K562 (cell line): ENCODE measurements around the gene PEDS1. TPM values are rescaled to one million over a fixed set of nuclear protein-coding genes. Genes with fewer than 3 reads are reported as not detected.

ENCODE experiments used
- ARNT ChIP-seq, 2 experiments: fragments of 450-650 bp; IDR thresholded peaks; 2 replicates each; pipeline ENCODE4 v1.6.1; 2016; ENCODE audit warnings: mild to moderate bottlenecking in 1 of 2
- CCAR2 ChIP-seq: fragments of 200-400 bp; formaldehyde crosslinking; IDR thresholded peaks from 2 replicates; pipeline ENCODE4 v1.6.1; 2017; ENCODE audit warnings: mild to moderate bottlenecking, low read depth, low read length
- ETS1 ChIP-seq: conservative IDR thresholded peaks from 2 replicates; pipeline ENCODE4 v1.6.1; 2011; ENCODE audit warnings: low read depth, mild to moderate bottlenecking, low read length; ENCODE audit not compliant: control insufficient read depth
- FOSL1 ChIP-seq: fragments of 200-800 bp; sonication (Bioruptor generic); conservative IDR thresholded peaks from 2 replicates; pipeline ENCODE4 v1.6.1; 2016; ENCODE audit warnings: missing genetic modification characterization, missing compliant biosample characterization
- GATA2 ChIP-seq: sonication (generic); formaldehyde crosslinking; IDR thresholded peaks from 2 replicates; pipeline ENCODE4 v1.4.0; 2020; ENCODE audit warnings: mild to moderate bottlenecking, missing genetic modification reagents
- HDAC3 ChIP-seq: fragments of 450-650 bp; IDR thresholded peaks from 2 replicates; pipeline ENCODE4 v1.6.1; 2018; ENCODE audit warnings: borderline replicate concordance, mild to moderate bottlenecking, moderate library complexity; ENCODE audit not compliant: partially characterized antibody
- HMG20A ChIP-seq: fragments of 450-650 bp; formaldehyde crosslinking; conservative IDR thresholded peaks from 2 replicates; pipeline ENCODE4 v1.4.0; 2020; ENCODE audit warnings: mild to moderate bottlenecking, mixed read lengths
- KDM2B ChIP-seq: fragments of 250-450 bp; sonication (Bioruptor Pico); IDR thresholded peaks from 2 replicates; pipeline ENCODE4 v1.8.0; 2021; ENCODE audit warnings: mild to moderate bottlenecking, moderate library complexity
- NCOA1 ChIP-seq: fragments of 450-650 bp; IDR thresholded peaks from 2 replicates; pipeline ENCODE4 v1.6.1; 2016; ENCODE audit warnings: low read depth
- PTRF ChIP-seq: fragments of 450-650 bp; IDR thresholded peaks from 2 replicates; pipeline ENCODE4 v1.6.1; 2016; ENCODE audit warnings: mild to moderate bottlenecking, missing genetic modification characterization, missing compliant biosample characterization
- SAFB ChIP-seq: fragments of 200-400 bp; formaldehyde crosslinking; IDR thresholded peaks from 2 replicates; pipeline ENCODE4 v1.6.1; 2017; ENCODE audit warnings: low read depth, low read length, borderline replicate concordance
- SP2 ChIP-seq: IDR thresholded peaks from 2 replicates; pipeline ENCODE4 v1.6.1; 2011; ENCODE audit warnings: mild to moderate bottlenecking, low read depth, low read length, moderate library complexity; ENCODE audit not compliant: poor library complexity, severe bottlenecking; ENCODE audit errors: extremely low read depth
- THRA ChIP-seq: fragments of 450-650 bp; IDR thresholded peaks from 2 replicates; pipeline ENCODE4 v1.6.1; 2017; ENCODE audit warnings: mild to moderate bottlenecking, moderate library complexity
- ZNF311 ChIP-seq: fragments of 250-450 bp; sonication (Bioruptor Pico); IDR thresholded peaks from 2 replicates; pipeline ENCODE4 v1.4.0; 2020; ENCODE audit warnings: mild to moderate bottlenecking, moderate library complexity
- ZNF589 ChIP-seq: fragments of 200-800 bp; sonication (Bioruptor generic); IDR thresholded peaks from 2 replicates; pipeline ENCODE4 v1.6.1; 2016; ENCODE audit warnings: low read depth, missing genetic modification characterization, missing compliant biosample characterization
- ZNF780A ChIP-seq: fragments of 250-450 bp; sonication (Bioruptor Pico); IDR thresholded peaks from 2 replicates; pipeline ENCODE4 v1.5.0; 2021; ENCODE audit warnings: mild to moderate bottlenecking
- polyA plus RNA-seq, 8 experiments: library from polyadenylated mRNA; depleted of rRNA in 4 of 8; stranded (reverse) in 5 of 8; unstranded in 3 of 8; fragments of >200 nt; fragmentation: Nextera tagmentation in 2 of 8; fragmentation: Illumina TruSeq in 1 of 8; extraction: Ambion mirVana in 2 of 8; extraction: Trizol in 1 of 8; gene quantifications; 2 replicates each; pipeline versions ENCODE4 v1.2.1 to v1.2.3, GENCODE V29; 2011 to 2014; ENCODE audit warnings: inconsistent platforms in 1 of 8, missing spikeins in 1 of 8
- total RNA-seq, 7 experiments: library from RNA; depleted of rRNA in 6 of 7; stranded (reverse); fragments of >200 nt in 6 of 7; fragmentation: Illumina TruSeq in 2 of 7; extraction: Trizol in 2 of 7; gene quantifications; 2 replicates each; pipeline versions ENCODE4 v1.2.1 to v1.2.3, GENCODE V29; 2011 to 2021; ENCODE audit warnings: low replicate concordance in 1 of 7
- TF ChIP-seq, protein P1 (sequence below): sonication (generic); formaldehyde crosslinking; IDR thresholded peaks from 2 replicates; pipeline ENCODE4 v1.8.1; 2023; ENCODE audit warnings: missing genetic modification reagents, mild to moderate bottlenecking, borderline replicate concordance
- TF ChIP-seq, protein P2 (sequence below): sonication (generic); formaldehyde crosslinking; IDR thresholded peaks from 2 replicates; pipeline ENCODE4 v1.8.0; 2022; ENCODE audit warnings: mild to moderate bottlenecking, low read depth, missing genetic modification reagents

The PEDS1 gene
- total and polyA plus RNA-seq, 9 of the 15 experiments (the other 6 are each of a cell fraction or from before 2014, with no cell fraction given) = 2.9 to 38.5 (median 24.2) TPM

DNA sequence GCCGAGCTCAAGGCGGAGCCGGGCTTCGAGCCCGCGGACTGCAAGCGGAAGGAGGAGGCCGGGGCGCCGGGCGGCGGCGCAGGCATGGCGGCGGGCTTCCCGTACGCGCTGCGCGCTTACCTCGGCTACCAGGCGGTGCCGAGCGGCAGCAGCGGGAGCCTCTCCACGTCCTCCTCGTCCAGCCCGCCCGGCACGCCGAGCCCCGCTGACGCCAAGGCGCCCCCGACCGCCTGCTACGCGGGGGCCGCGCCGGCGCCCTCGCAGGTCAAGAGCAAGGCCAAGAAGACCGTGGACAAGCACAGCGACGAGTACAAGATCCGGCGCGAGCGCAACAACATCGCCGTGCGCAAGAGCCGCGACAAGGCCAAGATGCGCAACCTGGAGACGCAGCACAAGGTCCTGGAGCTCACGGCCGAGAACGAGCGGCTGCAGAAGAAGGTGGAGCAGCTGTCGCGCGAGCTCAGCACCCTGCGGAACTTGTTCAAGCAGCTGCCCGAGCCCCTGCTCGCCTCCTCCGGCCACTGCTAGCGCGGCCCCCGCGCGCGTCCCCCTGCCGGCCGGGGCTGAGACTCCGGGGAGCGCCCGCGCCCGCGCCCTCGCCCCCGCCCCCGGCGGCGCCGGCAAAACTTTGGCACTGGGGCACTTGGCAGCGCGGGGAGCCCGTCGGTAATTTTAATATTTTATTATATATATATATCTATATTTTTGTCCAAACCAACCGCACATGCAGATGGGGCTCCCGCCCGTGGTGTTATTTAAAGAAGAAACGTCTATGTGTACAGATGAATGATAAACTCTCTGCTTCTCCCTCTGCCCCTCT, 38.2 kb upstream of the PEDS1 start (continued):
- TF ChIP-seq, protein P1, sequence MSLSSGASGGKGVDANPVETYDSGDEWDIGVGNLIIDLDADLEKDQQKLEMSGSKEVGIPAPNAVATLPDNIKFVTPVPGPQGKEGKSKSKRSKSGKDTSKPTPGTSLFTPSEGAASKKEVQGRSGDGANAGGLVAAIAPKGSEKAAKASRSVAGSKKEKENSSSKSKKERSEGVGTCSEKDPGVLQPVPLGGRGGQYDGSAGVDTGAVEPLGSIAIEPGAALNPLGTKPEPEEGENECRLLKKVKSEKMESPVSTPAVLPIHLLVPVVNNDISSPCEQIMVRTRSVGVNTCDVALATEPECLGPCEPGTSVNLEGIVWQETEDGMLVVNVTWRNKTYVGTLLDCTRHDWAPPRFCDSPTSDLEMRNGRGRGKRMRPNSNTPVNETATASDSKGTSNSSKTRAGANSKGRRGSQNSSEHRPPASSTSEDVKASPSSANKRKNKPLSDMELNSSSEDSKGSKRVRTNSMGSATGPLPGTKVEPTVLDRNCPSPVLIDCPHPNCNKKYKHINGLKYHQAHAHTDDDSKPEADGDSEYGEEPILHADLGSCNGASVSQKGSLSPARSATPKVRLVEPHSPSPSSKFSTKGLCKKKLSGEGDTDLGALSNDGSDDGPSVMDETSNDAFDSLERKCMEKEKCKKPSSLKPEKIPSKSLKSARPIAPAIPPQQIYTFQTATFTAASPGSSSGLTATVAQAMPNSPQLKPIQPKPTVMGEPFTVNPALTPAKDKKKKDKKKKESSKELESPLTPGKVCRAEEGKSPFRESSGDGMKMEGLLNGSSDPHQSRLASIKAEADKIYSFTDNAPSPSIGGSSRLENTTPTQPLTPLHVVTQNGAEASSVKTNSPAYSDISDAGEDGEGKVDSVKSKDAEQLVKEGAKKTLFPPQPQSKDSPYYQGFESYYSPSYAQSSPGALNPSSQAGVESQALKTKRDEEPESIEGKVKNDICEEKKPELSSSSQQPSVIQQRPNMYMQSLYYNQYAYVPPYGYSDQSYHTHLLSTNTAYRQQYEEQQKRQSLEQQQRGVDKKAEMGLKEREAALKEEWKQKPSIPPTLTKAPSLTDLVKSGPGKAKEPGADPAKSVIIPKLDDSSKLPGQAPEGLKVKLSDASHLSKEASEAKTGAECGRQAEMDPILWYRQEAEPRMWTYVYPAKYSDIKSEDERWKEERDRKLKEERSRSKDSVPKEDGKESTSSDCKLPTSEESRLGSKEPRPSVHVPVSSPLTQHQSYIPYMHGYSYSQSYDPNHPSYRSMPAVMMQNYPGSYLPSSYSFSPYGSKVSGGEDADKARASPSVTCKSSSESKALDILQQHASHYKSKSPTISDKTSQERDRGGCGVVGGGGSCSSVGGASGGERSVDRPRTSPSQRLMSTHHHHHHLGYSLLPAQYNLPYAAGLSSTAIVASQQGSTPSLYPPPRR = no peak; the same call in 1 of the 2 replicates
- TF ChIP-seq HDAC3 = no peak
- TF ChIP-seq, protein P2, sequence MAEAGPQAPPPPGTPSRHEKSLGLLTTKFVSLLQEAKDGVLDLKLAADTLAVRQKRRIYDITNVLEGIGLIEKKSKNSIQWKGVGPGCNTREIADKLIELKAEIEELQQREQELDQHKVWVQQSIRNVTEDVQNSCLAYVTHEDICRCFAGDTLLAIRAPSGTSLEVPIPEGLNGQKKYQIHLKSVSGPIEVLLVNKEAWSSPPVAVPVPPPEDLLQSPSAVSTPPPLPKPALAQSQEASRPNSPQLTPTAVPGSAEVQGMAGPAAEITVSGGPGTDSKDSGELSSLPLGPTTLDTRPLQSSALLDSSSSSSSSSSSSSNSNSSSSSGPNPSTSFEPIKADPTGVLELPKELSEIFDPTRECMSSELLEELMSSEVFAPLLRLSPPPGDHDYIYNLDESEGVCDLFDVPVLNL (CRISPR knock-in tag) = peak; percentile 75; the same call in 1 of the 2 replicates
- TF ChIP-seq THRA = no peak
- TF ChIP-seq ZNF589 (CRISPR knock-in tag) = no peak
- TF ChIP-seq ZNF311 = no peak
- no peak for TF ChIP-seq ZNF780A (CRISPR knock-in tag)
- no peak for TF ChIP-seq KDM2B (CRISPR knock-in tag)
- TF ChIP-seq PTRF = no peak
- TF ChIP-seq CCAR2 = no peak
- no peak for TF ChIP-seq NCOA1
- no peak for TF ChIP-seq SP2
- TF ChIP-seq SAFB = no peak
- no peak for TF ChIP-seq FOSL1
- TF ChIP-seq GATA2 (CRISPR knock-in tag) = no peak
- no peak for TF ChIP-seq HMG20A (CRISPR knock-in tag)
- TF ChIP-seq ARNT (IDR thresholded peaks at IDR 0.05) = no peak
- TF ChIP-seq ETS1 = no peak; the same call in 1 of the 2 replicates
